Lower leg skin (tissue), 4 donors: ENCODE data around the gene UBAP1L. TPM values are rescaled to one million over a fixed set of nuclear protein-coding genes. Genes with fewer than 3 reads are reported as not detected.

Source experiments
- DNase-seq, 2 donors: peaks; one replicate each; pipeline ENCODE4 v3.0.0-alpha.2; 2019; ENCODE audit warnings: low spot score in 2 of 2
- H3K4me3 ChIP-seq: fragments of 200-600 bp; sonication (generic); 2 replicates; pipeline ENCODE4 v1.5.1; 2017; ENCODE audit warnings: mild to moderate bottlenecking, low read depth; ENCODE audit not compliant: poor library complexity, severe bottlenecking
- POLR2A ChIP-seq, 2 donors: fragments of 450-650 bp; IDR thresholded peaks; one replicate each; pipeline ENCODE4 v1.6.1; 2016 to 2017; ENCODE audit warnings: antibody characterized with exemption in 2 of 2, mild to moderate bottlenecking in 1 of 2, moderate library complexity in 1 of 2
- WGBS, 2 donors: methylation state at CpG; one replicate each; pipeline ENCODE4 v1.1.5; 2018; 5-methylcytosine and 5-hydroxymethylcytosine counted together
- intact Hi-C: fragments of 100-400 bp; cut with DNase I; formaldehyde crosslinking; loops from one replicate; pipeline ENCODE4 v1.15.0; 2023; ENCODE audit warnings: low total_unique reads
- total RNA-seq, 4 donors: library from RNA; depleted of rRNA; stranded (reverse); fragments of >200 nt; gene quantifications; one replicate each; pipeline ENCODE4 v1.1.0, GENCODE V29; 2016
- TF ChIP-seq, protein P1 (sequence below), 3 donors: fragments of 450-650 bp; IDR thresholded peaks; one replicate each; pipeline ENCODE4 v1.5.1; 2016; ENCODE audit warnings: antibody characterized with exemption in 3 of 3, mild to moderate bottlenecking in 3 of 3, moderate library complexity in 2 of 3

The UBAP1L gene
- total RNA-seq, 4 donors from 2014 or later: 1.7 to 3.3 (median 3.0) TPM

DNA sequence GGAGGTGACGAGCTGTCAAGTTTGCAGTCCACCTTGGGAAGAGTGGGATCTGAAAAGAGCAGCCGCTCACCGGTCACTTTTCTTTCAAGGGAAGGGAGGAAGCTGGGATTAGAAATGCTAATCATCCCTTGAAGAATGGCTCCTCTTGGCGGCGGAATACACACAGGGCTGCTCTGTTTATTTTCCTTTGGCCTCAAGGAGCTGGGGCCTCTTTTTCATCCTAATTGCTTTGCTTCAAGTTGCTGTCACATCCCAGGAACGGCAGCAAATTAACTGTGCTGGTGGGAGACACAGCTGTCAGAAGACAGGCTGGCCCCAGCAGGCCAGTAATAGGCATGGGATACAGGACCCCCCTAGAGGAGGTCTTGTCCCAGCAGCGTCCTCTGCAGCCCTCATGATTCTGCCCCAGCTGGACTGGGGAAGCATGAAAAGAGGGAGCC is 31.7 kb downstream of the UBAP1L start:
- no peak for DNase-seq
- WGBS, 2 donors: 73 to 77% methylated on average over 7 of the region's 7 CpGs
- H3K4me3 ChIP-seq: no peak overlapping the region
- intact Hi-C loops: no loop called here
- TF ChIP-seq, protein P1, sequence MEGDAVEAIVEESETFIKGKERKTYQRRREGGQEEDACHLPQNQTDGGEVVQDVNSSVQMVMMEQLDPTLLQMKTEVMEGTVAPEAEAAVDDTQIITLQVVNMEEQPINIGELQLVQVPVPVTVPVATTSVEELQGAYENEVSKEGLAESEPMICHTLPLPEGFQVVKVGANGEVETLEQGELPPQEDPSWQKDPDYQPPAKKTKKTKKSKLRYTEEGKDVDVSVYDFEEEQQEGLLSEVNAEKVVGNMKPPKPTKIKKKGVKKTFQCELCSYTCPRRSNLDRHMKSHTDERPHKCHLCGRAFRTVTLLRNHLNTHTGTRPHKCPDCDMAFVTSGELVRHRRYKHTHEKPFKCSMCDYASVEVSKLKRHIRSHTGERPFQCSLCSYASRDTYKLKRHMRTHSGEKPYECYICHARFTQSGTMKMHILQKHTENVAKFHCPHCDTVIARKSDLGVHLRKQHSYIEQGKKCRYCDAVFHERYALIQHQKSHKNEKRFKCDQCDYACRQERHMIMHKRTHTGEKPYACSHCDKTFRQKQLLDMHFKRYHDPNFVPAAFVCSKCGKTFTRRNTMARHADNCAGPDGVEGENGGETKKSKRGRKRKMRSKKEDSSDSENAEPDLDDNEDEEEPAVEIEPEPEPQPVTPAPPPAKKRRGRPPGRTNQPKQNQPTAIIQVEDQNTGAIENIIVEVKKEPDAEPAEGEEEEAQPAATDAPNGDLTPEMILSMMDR (IDR thresholded peaks at IDR 0.05): no peak
- TF ChIP-seq POLR2A (IDR thresholded peaks at IDR 0.05): no peak

DNA sequence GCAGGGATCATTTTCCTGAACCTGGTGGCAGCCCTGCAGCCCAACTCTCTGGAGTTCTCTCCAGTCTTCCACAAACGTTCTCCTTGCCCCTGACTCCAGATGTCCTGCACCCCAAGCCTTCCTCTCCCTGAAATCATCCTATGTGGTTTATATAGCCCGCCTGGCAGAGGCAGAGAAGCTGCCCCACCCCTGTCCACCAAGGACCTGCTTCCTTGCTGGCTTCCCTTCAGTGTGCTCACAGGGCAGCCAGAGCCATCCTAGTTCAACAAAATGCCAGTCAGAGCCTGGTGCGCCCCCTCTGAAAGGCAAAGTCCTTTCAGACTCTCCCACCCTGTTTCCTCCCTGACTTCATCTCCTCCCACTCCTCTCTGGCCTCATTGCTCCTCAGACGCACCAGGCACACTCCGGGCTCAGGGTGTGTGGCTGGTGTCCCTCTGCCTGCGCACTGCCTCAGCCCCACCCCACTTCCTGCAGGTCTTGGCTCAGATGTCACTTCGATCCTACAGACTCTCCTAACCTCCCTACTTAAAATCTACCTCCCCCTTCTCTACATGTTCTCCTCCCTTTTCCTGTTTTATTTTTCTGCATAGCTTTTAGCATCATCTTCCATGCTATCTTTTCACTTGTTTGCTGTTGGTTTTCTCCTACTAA is 32.6 kb downstream of the UBAP1L start:
- H3K4me3 ChIP-seq: no peak overlapping the region
- intact Hi-C loops: no loop called here
- 8 to 15% methylated on average over 7 of the region's 7 CpGs for WGBS, 2 donors
- TF ChIP-seq, protein P1 (IDR thresholded peaks at IDR 0.05): no peak
- no peak for TF ChIP-seq POLR2A (IDR thresholded peaks at IDR 0.05)
- no peak for DNase-seq

DNA sequence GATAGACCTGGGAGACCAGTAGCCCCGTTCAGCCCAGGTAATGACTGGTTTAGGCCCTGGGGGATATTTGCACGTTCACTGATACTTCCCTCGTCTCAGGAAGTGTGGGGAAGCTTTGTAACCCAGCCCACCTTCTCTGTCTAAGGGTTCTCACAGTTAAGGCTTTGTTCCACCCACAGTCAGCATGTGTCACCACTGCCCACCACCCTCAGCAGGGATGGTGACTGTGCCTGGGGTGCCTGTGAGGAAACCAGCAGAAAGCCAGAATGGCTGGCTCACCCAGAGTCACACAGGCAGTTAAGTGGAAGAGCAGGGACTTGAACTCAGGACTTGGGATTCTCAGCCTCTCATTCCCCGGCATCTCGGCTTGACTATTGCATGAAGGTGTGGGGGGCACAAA is 33.2 kb downstream of the UBAP1L start:
- 78 to 82% methylated on average over 5 of the region's 5 CpGs for WGBS, 2 donors
- H3K4me3 ChIP-seq: no peak overlapping the region
- TF ChIP-seq POLR2A (IDR thresholded peaks at IDR 0.05): no peak
- TF ChIP-seq, protein P1 (IDR thresholded peaks at IDR 0.05): no peak
- no peak for DNase-seq
- intact Hi-C loops: no loop called here

DNA sequence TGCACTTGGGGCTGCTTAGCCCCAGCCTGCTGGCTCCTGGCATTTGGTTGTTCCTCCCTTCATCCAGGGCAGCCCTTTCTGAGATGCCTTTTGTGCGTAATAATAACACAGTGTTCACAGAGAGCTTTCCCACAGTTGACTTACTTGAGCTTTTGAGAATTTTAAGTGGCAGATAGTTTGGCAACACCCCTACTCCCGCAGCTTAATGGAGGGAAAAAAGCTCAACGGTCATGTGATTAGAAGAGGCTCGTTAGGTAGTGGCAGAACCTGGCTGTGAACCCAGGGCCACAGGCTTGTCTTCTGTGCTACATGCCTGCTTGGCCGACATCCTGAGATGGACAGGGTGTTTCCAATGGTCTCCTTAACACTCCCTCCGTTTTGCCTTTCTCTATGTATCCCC is 33.7 kb downstream of the UBAP1L start:
- intact Hi-C loops: no loop called here
- TF ChIP-seq POLR2A (IDR thresholded peaks at IDR 0.05): no peak
- TF ChIP-seq, protein P1 (IDR thresholded peaks at IDR 0.05): no peak
- 65 to 76% methylated on average over 6 of the region's 6 CpGs for WGBS, 2 donors
- H3K4me3 ChIP-seq: no peak overlapping the region
- no peak for DNase-seq

DNA sequence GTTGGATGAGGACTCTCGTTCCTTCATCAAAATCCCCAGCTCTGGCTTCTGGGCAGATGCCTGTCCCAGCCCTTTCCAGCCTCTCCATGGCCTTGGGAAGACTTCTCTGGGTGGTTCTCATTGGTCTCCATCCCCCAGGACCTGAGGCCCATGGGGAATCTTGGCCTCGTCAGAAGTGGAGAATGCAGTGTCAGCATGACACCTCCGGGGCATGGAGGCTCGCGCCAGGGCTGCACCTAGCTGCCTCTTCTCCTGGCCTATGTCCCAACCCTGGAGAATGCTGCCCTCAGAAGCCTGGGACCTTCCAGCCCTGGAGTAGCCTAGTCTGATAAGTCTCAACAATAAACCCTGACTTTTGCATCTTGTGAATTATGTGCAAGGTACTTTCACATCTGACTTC is 35.4 kb downstream of the UBAP1L start:
- H3K4me3 ChIP-seq: no peak overlapping the region
- 66 to 78% methylated on average over 5 of the region's 5 CpGs for WGBS, 2 donors
- TF ChIP-seq, protein P1 (IDR thresholded peaks at IDR 0.05): no peak
- TF ChIP-seq POLR2A (IDR thresholded peaks at IDR 0.05): no peak
- intact Hi-C loops: no loop called here
- no peak for DNase-seq

DNA sequence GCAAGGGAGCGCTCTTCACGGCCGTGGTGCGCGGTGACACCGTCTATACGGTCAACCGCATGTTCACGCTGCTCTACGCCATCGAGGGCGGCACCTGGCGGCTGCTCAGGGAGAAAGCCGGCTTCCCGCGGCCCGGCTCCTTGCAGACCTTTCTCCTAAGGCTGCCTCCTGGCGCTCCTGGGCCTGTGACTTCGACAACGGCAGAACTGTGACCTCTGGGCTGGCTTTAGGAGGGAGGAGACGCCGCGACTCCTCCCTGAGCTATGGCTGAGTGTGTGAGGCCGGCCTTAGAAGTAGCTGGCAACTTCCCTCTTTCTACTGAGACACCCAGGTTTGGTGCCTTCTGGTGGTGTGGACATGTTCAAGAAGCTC is 37.0 kb downstream of the UBAP1L start:
- no peak overlapping the region for H3K4me3 ChIP-seq
- DNase-seq: no peak
- TF ChIP-seq, protein P1 (IDR thresholded peaks at IDR 0.05): no peak
- no peak for TF ChIP-seq POLR2A (IDR thresholded peaks at IDR 0.05)

More for the DNA sequence above, 37.0 kb downstream of the UBAP1L start:
- 27 to 33% methylated on average over 13 to 17 of the region's 24 CpGs for WGBS, 2 donors
- intact Hi-C loops: no loop called here
